ENCODE measurements around the gene MRPS22.

The MRPS22 gene

DNA sequence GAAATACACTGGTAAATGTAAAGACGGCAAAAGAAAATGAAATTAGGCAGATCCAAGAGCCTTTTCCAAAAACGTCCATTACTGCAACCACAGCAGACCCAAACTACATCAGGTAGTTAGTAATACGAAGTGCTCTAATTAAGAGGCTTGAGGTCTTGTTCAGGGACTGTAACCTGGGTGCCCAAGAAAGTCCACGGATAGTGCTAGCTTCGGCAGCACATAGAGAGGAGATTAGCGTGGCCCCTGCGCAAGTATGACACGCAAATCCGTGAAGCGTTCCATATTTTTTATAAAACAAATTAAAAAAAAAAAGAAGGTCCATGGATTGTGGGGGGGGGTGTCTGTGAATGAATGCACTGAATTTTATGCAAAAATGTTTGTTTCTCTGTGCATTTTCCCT is 44.3 kb downstream of the MRPS22 start:
- peak overlapping the region; percentile 42 to 99 for H3K4me3 ChIP-seq (ENCODE audit: insufficient read depth in 1 of 2, low read depth in 1 of 2, low read length in 2 of 2)
- H2BK5ac ChIP-seq (ENCODE audit: low read depth, low read length, poor library complexity, severe bottlenecking) = no peak overlapping the region
- peaks cover 0 to 14% of the 10 kb centered on the region in 2 experiments for H3K36me3 ChIP-seq (ENCODE audit: control insufficient read depth in 1 of 2, insufficient read depth in 2 of 2, low read depth in 1 of 2, low read length in 2 of 2)
- H3K14ac ChIP-seq (ENCODE audit: low read length in 2 of 2) = no peak overlapping the region
- no peak overlapping the region for H2AK5ac ChIP-seq (ENCODE audit: low read length, severe bottlenecking)
- no peaks in the 10 kb centered on the region for H3K9me3 ChIP-seq (ENCODE audit: control insufficient read depth, low read length)
- H3K4me1 ChIP-seq (ENCODE audit: control insufficient read depth, insufficient read depth, low read depth, low read length) = peaks cover 9% of the 10 kb centered on the region
- H2BK120ac ChIP-seq (ENCODE audit: low read depth, low read length) = no peak overlapping the region
- H4K91ac ChIP-seq (ENCODE audit: low read length) = no peak overlapping the region
- H2AFZ ChIP-seq (ENCODE audit: low read depth, low read length) = no peak overlapping the region
- no peak overlapping the region for H4K8ac ChIP-seq (ENCODE audit: low read length)
- WGBS = 68% methylated on average over 4 of the region's 10 CpGs
- H2BK12ac ChIP-seq (ENCODE audit: low read length in 2 of 2) = no peak overlapping the region
- H3K27ac ChIP-seq (ENCODE audit: low read length, poor library complexity, severe bottlenecking) = no peak overlapping the region
- H3K4me2 ChIP-seq (ENCODE audit: low read length, poor library complexity, severe bottlenecking) = peak overlapping the region; percentile 66
- no peak for DNase-seq
- no peaks in the 10 kb centered on the region for H3K27me3 ChIP-seq (ENCODE audit: control insufficient read depth in 1 of 2, insufficient read depth in 1 of 2, low read length in 2 of 2)
- H3K18ac ChIP-seq (ENCODE audit: low read depth in 1 of 2, low read length in 2 of 2) = no peak overlapping the region
- no peak overlapping the region for H3K4ac ChIP-seq (ENCODE audit: low read depth in 1 of 2, low read length in 2 of 2)
- no peak overlapping the region for H2BK15ac ChIP-seq (ENCODE audit: low read depth, poor library complexity, severe bottlenecking)
- peak overlapping the region; percentile 100 for H3K9ac ChIP-seq (ENCODE audit: low read length)
- H3K23ac ChIP-seq (ENCODE audit: low read length in 2 of 2) = no peak overlapping the region
- H3K79me1 ChIP-seq (replicated peaks; ENCODE audit: low read length, poor library complexity, severe bottlenecking) = peaks cover 9% of the 10 kb centered on the region

GRCh38 chr3:139388821-139389551 is 45.2 kb downstream of the MRPS22 start:
- no peak overlapping the region for H2AFZ ChIP-seq (ENCODE audit: low read depth, low read length)
- no peak overlapping the region for H3K23ac ChIP-seq (ENCODE audit: low read length in 2 of 2)
- peak overlapping the region; percentile 69 to 99 for H3K4me3 ChIP-seq (ENCODE audit: insufficient read depth in 1 of 2, low read depth in 1 of 2, low read length in 2 of 2)
- H3K4me1 ChIP-seq (ENCODE audit: control insufficient read depth, insufficient read depth, low read depth, low read length) = peaks cover 9% of the 10 kb centered on the region
- H4K91ac ChIP-seq (ENCODE audit: low read length) = peak overlapping the region; percentile 45
- 9% methylated on average over 24 of the region's 25 CpGs for WGBS
- H2BK12ac ChIP-seq (ENCODE audit: low read length in 2 of 2) = no peak overlapping the region
- peak overlapping the region; percentile 52 for H2AK5ac ChIP-seq (ENCODE audit: low read length, severe bottlenecking)
- peak overlapping the region; percentile 71 for H3K4me2 ChIP-seq (ENCODE audit: low read length, poor library complexity, severe bottlenecking)
- peaks cover 10% of the 10 kb centered on the region for H3K79me1 ChIP-seq (replicated peaks; ENCODE audit: low read length, poor library complexity, severe bottlenecking)
- H2BK15ac ChIP-seq (ENCODE audit: low read depth, poor library complexity, severe bottlenecking) = no peak overlapping the region
- peak; percentile 28 for DNase-seq
- no peaks in the 10 kb centered on the region for H3K9me3 ChIP-seq (ENCODE audit: control insufficient read depth, low read length)
- H2BK120ac ChIP-seq (ENCODE audit: low read depth, low read length) = no peak overlapping the region
- H3K36me3 ChIP-seq (ENCODE audit: control insufficient read depth in 1 of 2, insufficient read depth in 2 of 2, low read depth in 1 of 2, low read length in 2 of 2) = peaks cover 0 to 8% of the 10 kb centered on the region in 2 experiments
- peak overlapping the region; percentile 100 for H3K9ac ChIP-seq (ENCODE audit: low read length)
- H2BK5ac ChIP-seq (ENCODE audit: low read depth, low read length, poor library complexity, severe bottlenecking) = peak overlapping the region; percentile 1
- H4K8ac ChIP-seq (ENCODE audit: low read length) = peak overlapping the region; percentile 49
- H3K27ac ChIP-seq (ENCODE audit: low read length, poor library complexity, severe bottlenecking) = peak overlapping the region; percentile 59
- peak overlapping the region in 1 of 2 experiments; percentile 22 for H3K14ac ChIP-seq (ENCODE audit: low read length in 2 of 2)
- no peaks in the 10 kb centered on the region for H3K27me3 ChIP-seq (ENCODE audit: control insufficient read depth in 1 of 2, insufficient read depth in 1 of 2, low read length in 2 of 2)
- H3K4ac ChIP-seq (ENCODE audit: low read depth in 1 of 2, low read length in 2 of 2) = peak overlapping the region; percentile 75 to 80
- peak overlapping the region; percentile 40 to 70 for H3K18ac ChIP-seq (ENCODE audit: low read depth in 1 of 2, low read length in 2 of 2)

DNA sequence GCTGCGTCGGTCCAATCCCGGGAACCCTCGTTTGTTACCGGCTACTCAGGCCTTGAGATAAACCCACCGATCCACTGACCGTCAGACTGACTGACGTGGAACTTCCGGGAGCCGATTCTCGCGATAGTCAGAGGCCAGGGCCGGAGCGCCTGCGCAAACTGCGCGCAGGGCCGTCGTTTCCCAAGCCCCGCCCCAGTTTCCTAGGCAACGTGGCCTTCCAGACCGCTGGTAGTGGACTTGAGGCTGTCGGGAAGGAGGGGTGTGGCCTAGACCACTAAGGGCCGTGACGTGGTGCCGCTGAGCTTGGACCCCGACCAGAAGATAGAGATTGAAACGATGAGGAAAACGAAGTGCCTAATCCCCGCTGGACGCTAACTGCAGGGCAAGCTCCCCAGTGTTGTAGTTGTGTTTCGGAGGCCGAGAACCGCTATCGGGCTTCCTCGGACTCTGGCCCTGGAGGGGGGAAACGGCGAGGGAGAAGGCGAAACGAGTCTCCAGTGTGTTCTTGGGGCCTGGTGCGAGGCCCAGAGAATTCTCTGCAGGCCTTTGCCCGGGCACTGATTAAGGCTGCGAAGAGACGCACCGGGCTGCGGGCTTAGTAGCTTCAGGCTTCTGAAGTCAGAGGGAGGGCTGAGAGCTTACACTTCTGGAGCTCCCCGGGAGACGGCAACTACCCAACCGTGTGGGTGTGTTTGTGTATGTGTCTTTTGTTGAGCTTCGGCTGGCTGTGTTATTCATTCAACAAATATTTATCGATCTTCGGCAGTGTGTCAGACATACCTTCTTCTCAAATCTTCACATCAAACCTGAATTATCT is 45.9 kb downstream of the MRPS22 start, which contains the start of gene COPB2:
Gene COPB2, minus strand, starts transcription at position 96 of the 817 bp plus-strand sequence. CDS start 97 bp downstream, outside the sequence.
- H2BK120ac ChIP-seq (ENCODE audit: low read depth, low read length) = peak within 1 kb of the TSS; percentile 58
- H2AFZ ChIP-seq (ENCODE audit: low read depth, low read length) = peak within 1 kb of the TSS; percentile 31
- peak within 1 kb of the TSS; percentile 94 for H4K8ac ChIP-seq (ENCODE audit: low read length)

DNA sequence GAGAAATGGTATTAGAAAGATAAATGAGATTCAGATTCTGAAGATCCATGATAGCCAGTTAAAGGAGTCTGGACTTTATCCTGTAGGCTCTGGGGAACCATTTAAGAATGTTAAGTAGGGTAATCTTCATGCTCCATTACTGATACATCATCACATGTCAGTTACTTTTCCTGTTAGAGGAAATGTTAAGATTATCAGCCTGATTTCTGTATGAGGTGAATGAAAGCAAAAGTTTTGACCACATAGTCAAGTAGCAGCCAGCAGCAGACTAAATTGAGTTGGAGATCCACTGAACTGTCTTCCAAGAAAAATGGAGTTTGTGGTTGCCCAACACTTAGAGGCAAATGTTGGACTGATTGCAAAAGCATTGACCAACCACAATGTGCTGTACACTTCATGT is 50.3 kb downstream of the MRPS22 start:
- no peaks in the 10 kb centered on the region for H3K36me3 ChIP-seq (ENCODE audit: control insufficient read depth in 1 of 2, insufficient read depth in 2 of 2, low read depth in 1 of 2, low read length in 2 of 2)
- H2BK120ac ChIP-seq (ENCODE audit: low read depth, low read length) = no peak overlapping the region
- H4K91ac ChIP-seq (ENCODE audit: low read length) = no peak overlapping the region
- peaks cover 2% of the 10 kb centered on the region for H3K4me1 ChIP-seq (ENCODE audit: control insufficient read depth, insufficient read depth, low read depth, low read length)
- H3K23ac ChIP-seq (ENCODE audit: low read length in 2 of 2) = no peak overlapping the region
- no peak overlapping the region for H2BK5ac ChIP-seq (ENCODE audit: low read depth, low read length, poor library complexity, severe bottlenecking)
- no peak overlapping the region for H3K4me2 ChIP-seq (ENCODE audit: low read length, poor library complexity, severe bottlenecking)
- H3K79me1 ChIP-seq (replicated peaks; ENCODE audit: low read length, poor library complexity, severe bottlenecking) = peaks cover 19% of the 10 kb centered on the region
- H4K8ac ChIP-seq (ENCODE audit: low read length) = no peak overlapping the region
- peak; percentile 72 for DNase-seq
- no peak overlapping the region for H2AFZ ChIP-seq (ENCODE audit: low read depth, low read length)
- H3K9ac ChIP-seq (ENCODE audit: low read length) = no peak overlapping the region
- H3K18ac ChIP-seq (ENCODE audit: low read depth in 1 of 2, low read length in 2 of 2) = no peak overlapping the region
- H3K27me3 ChIP-seq (ENCODE audit: control insufficient read depth in 1 of 2, insufficient read depth in 1 of 2, low read length in 2 of 2) = no peaks in the 10 kb centered on the region
- H2BK12ac ChIP-seq (ENCODE audit: low read length in 2 of 2) = no peak overlapping the region
- no peak overlapping the region for H3K14ac ChIP-seq (ENCODE audit: low read length in 2 of 2)
- H2BK15ac ChIP-seq (ENCODE audit: low read depth, poor library complexity, severe bottlenecking) = no peak overlapping the region
- H3K27ac ChIP-seq (ENCODE audit: low read length, poor library complexity, severe bottlenecking) = no peak overlapping the region
- H3K4me3 ChIP-seq (ENCODE audit: insufficient read depth in 1 of 2, low read depth in 1 of 2, low read length in 2 of 2) = no peak overlapping the region
- H3K9me3 ChIP-seq (ENCODE audit: control insufficient read depth, low read length) = no peaks in the 10 kb centered on the region
- no peak overlapping the region for H3K4ac ChIP-seq (ENCODE audit: low read depth in 1 of 2, low read length in 2 of 2)
- H2AK5ac ChIP-seq (ENCODE audit: low read length, severe bottlenecking) = no peak overlapping the region

More for the DNA sequence above, 45.9 kb downstream of the MRPS22 start, which contains the start of gene COPB2:
- no peaks in the 10 kb centered on the region for H3K9me3 ChIP-seq (ENCODE audit: control insufficient read depth, low read length)
- peak within 1 kb of the TSS in 1 of 2 experiments; percentile 54 for H2BK12ac ChIP-seq (ENCODE audit: low read length in 2 of 2)
- H3K27ac ChIP-seq (ENCODE audit: low read length, poor library complexity, severe bottlenecking) = peak within 1 kb of the TSS; percentile 99
- peaks cover 12% of the 10 kb centered on the region for H3K79me1 ChIP-seq (replicated peaks; ENCODE audit: low read length, poor library complexity, severe bottlenecking)
- peak within 1 kb of the TSS; percentile 93 for H2BK5ac ChIP-seq (ENCODE audit: low read depth, low read length, poor library complexity, severe bottlenecking)
- DNase-seq = peak; percentile 99
- under 1% methylated on average over 45 of the region's 52 CpGs for WGBS
- H3K4me2 ChIP-seq (ENCODE audit: low read length, poor library complexity, severe bottlenecking) = peak within 1 kb of the TSS; percentile 90
- H3K27me3 ChIP-seq (ENCODE audit: control insufficient read depth in 1 of 2, insufficient read depth in 1 of 2, low read length in 2 of 2) = no peaks in the 10 kb centered on the region
- H3K23ac ChIP-seq (ENCODE audit: low read length in 2 of 2) = peak within 1 kb of the TSS; percentile 41 to 83
- H3K4ac ChIP-seq (ENCODE audit: low read depth in 1 of 2, low read length in 2 of 2) = peak within 1 kb of the TSS; percentile 80 to 95
- peak within 1 kb of the TSS in 1 of 2 experiments; percentile 87 for H3K14ac ChIP-seq (ENCODE audit: low read length in 2 of 2)
- H2BK15ac ChIP-seq (ENCODE audit: low read depth, poor library complexity, severe bottlenecking) = peak within 1 kb of the TSS; percentile 12
- peak within 1 kb of the TSS; percentile 94 for H4K91ac ChIP-seq (ENCODE audit: low read length)
- H3K4me3 ChIP-seq (ENCODE audit: insufficient read depth in 1 of 2, low read depth in 1 of 2, low read length in 2 of 2) = peak within 1 kb of the TSS; percentile 70 to 99
- H3K18ac ChIP-seq (ENCODE audit: low read depth in 1 of 2, low read length in 2 of 2) = peak within 1 kb of the TSS; percentile 94
- H3K4me1 ChIP-seq (ENCODE audit: control insufficient read depth, insufficient read depth, low read depth, low read length) = peaks cover 9% of the 10 kb centered on the region
- H2AK5ac ChIP-seq (ENCODE audit: low read length, severe bottlenecking) = peak within 1 kb of the TSS; percentile 57
- H3K36me3 ChIP-seq (ENCODE audit: control insufficient read depth in 1 of 2, insufficient read depth in 2 of 2, low read depth in 1 of 2, low read length in 2 of 2) = peaks cover 0 to under 1% of the 10 kb centered on the region in 2 experiments
- H3K9ac ChIP-seq (ENCODE audit: low read length) = peak within 1 kb of the TSS; percentile 100

Measured in mesenchymal stem cell (in vitro differentiated cells and primary cell).